ENCODE data around the gene WNK1. TPM values are rescaled to one million over a fixed set of nuclear protein-coding genes. Genes with fewer than 3 reads are reported as not detected.
"Not testable (repeated sequence)": the region's sequence is repeated elsewhere in the genome, so short reads cannot be mapped to it uniquely, and the experiment has no call there.

The WNK1 gene
- total RNA-seq, 1 donor from 2014 or later, result 112 TPM

DNA sequence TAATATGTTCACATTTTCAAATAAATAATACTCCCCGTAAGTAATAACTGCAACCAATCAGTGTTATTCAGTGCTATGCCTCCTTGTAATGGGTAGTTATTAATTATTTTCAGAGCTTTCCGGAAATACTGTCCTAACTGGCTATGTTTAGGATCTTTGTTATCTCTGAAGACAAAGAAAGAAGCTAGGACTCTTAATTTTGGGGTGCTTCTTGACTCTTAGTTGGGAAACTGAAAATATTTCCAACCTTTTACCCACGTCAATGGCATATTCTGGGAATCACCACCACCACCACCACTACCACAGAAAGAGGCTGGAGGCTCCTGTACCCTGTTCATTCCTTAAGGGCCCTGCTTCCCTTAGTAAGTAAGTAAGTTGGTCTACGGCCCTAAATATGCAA is 158.0 kb downstream of the WNK1 start:
- no peak for DNase-seq (ENCODE audit: low read depth in 2 of 2)

DNA sequence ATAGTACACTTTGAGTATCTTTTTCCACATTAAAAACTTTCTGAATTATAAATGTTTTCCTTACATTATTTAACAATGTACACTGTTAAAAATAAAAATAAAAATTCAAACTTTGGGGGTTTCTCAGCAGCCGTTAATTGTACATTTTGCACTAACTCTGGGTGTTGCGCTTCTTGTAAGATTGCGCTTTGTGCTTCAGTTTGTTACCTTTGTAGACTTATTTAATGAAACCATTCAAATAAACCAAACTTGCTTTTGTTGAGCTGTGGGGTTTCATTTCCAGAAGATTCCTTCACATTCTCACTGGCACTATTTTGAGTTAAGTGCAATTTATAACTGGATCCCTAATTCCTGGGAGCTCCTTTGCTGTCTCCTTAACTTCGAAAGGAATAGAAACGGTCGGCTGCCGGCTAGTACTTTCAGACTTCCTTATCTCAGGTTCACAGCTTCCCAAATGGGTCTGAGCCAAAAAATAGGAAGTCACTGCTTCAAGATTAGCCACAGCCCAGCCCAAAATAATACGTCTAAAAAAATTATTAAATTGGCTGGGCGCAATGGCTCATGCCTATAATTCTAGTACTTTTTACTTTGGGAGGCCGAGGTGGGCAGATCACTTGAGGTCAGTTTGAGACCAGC is 158.9 kb downstream of the WNK1 start:
- peak in 1 of 2 donors; percentile 71 for DNase-seq (ENCODE audit: low read depth in 2 of 2)

DNA sequence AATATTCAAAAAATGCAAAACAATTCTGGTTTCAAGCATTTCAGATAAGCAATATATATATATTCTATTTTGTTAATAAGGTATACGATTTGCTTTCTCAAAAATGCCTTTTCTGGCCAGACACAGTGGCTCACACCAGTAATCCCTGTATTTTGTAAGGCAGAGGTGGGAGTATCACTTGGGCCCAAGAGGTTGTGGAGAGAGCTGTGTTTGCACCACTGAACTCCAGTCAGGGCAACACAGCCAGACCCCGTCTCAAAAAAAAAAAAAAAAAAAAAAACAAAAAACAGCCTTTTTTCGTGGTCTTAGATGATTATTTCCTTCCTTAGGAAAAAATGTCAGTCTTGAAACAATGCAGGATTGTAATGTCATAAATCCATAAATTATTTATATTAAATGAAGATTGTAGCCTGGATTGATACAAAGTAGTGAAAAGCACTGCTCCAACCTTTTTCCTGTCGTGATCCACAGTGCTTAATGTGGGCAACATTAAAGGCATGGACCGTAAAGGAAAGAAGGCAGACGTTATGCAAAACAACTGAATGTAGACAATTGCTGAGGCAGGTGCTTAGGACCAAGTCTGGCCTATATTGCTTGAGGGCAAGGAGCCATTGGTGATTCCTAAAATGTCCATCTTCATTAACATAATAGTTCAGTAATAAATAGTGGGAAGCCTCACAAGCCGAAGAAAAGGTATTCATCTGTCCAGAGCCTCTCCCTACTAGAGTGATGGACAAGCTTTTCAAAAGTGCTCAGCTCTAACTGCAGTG is 160.3 kb downstream of the WNK1 start:
- no peak for DNase-seq (ENCODE audit: low read depth in 2 of 2)

DNA sequence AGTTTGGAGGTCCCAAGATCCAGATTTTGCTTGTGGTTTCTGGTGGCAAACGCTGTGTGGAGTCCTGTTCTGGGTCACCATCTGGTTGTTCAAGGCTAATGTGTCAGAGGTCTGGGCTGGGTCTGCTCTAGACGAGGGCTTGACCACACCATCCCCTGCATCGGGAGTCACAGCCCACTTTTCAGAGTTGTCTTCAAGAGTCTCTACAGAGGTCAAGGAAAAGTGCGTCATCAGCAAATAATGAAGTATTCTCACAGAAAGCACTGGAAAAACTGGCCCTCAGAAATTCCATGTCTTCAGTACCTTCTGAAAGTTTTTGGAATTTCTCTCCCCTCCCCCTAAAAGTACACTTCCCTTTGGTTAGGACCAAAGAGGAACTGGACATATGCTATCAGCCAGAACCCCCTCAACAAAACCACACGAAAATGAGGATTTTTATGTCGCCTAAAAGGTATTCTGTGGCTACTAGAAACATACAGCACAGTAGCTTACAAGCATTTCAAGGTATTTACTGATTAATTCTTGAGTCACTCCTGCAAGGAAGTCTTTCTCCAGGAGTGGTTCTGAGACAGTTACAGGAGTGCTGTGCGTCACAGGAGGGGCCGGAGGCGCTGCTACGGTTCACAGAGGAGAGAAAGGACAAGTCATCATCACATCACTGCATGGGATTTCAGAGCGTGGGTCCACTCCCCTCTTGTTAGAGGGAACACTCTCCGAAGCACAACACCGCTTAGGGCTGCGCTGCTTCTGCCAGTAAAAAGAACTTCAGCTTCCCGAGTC is 161.7 kb downstream of the WNK1 start:
- DNase-seq (ENCODE audit: low read depth in 2 of 2), result peak in 1 of 2 donors; percentile 75

DNA sequence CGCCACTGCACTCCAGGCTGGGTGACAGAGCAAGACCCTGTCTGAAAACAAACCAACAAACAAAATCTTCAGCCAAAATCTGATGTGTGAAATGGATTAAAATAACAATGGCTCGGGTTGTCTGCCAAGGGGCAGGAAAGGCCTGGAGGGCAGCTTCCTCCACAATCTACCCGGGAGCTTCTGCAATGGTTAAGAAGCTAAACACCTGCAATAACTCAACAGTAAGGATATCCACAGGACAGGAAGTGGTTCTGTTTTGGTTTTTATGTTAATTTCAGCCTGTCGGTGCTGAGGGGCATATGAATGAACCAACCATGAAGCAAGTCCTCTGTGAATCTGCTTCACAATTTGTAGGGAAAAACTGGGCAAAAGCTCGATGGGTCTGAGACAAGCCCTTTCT is 162.7 kb downstream of the WNK1 start:
- DNase-seq (ENCODE audit: low read depth in 2 of 2), result peak in 1 of 2 donors; percentile 49

DNA sequence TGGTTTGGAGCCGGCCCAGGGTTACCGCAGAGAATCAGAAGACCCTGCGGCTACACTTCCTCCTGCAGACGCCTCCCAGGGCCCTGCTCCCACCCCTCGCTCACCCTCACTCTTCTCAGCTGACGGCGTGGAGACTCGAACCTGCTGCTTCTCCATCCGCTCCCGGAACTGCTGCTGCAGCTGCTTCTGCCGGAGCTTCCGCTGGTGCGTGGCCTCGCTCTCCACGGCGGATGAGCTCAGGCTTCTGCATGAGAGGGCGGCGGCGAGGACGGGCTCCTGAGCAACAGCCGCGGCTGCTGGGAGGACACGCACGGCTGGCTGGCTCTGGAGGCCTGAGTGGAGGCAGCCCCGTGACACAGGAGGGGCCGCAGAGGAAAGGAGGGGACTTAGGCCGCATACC is 163.9 kb downstream of the WNK1 start:
- no peak for DNase-seq (ENCODE audit: low read depth in 2 of 2)

DNA sequence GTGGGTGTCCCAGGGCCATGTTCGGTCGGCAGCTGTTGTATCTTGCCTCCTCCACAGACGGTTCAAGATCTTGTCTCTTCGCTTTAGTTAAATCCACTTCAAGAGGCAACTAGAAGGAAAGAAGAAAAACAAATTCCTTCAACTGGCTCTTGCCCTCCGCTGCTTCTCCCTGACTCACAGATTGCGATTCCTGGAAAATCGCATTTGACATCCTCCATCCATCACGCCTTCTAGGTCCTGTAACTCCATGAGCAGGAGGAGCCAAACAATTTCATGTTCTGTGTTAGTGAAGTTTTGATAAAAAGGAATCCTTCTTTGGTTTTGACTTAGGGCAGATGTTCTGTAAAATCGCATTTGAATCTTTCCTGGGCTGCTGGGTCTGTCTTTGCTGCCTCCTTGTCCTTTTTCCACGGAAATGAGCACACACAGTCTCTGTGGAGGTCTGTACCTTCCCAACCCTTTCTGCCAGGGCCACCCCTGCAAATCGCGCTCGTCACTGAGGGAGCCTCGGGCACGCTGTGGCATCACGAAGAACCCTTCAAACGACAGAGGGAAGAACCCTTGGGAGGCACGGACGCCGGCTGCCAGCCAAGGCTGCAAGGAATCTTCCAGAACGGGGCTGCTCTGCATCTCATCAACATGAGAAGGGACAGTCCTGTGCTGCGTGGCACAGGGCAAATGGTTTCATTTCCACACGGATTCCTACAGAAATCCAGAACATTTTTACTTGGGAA is 164.5 kb downstream of the WNK1 start:
- no peak for DNase-seq (ENCODE audit: low read depth in 2 of 2)

DNA sequence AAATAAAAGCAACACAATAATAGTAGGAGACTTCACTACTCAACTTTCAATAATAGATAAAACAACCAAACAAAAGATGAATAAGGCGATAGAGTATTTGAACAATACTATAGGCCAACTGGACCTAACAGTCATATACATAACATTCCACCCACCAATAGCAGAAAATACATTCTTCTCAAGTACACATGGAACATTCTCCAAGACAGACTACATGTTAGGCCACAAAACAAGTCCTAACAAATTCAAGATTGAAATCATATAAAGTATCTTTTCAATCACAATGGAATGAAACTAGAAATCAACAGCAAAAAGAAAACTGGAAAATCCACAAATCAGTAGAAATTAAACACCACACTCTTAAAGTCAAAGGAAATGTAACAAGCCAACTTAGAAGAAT is 168.3 kb downstream of the WNK1 start:
- DNase-seq (ENCODE audit: low read depth in 2 of 2), result no peak

DNA sequence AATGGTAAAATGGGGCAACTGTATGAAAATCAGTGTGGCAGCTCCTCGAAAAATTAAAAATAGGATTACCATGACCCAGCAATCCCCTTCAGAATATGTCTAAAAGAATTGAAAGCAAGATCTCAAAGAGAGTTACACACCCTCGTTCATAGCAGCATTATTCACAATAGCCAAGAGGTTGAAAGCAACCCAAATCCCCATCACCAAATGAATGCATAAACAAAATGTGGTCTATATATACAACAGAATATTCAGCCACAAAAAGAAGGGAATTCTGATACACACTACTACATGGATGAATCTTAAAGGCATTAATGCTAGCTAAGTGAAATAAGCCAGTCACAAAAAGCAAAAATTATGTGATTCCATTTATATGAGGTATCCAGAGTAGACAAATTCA is 169.9 kb downstream of the WNK1 start:
- DNase-seq (ENCODE audit: low read depth in 2 of 2), result no peak

DNA sequence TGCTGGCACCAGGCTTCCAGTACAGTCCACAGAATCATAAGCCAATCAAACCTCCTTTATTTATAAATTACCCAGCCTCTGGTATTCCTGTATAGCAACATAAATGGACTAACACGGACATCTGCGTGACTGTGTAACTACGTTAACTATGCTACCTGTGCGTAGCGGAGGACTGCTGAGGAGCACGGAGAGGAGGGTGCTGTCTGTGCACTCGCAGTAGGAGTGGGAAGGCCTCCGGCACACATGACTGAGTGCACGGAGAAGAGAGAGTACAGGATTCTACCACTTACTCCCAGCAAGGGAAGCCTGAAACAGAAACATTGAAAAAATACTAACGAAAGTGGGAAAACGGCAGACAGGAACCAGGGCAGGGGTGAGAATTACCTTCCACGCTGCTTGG is 174.3 kb downstream of the WNK1 start:
- DNase-seq (ENCODE audit: low read depth in 2 of 2), result no peak

DNA sequence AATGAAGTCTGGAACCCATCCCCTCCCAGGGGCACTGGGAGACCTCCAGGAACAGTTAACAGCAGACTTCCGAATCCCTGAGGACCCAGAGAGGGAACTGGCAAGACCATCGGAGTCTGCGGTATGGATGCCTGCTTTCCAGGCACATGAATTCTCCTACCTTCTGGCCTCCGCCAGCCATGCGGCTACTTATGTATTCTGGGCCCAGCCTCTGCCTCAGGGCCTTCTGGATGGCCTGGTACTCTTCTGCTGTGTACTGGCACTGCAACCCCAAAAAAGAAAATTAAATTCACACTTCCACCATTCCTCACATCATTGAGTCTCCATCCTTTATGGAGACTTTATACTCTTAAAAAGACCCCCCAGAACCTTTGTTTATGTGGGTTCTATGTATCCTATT is 178.7 kb downstream of the WNK1 start:
- no peak for DNase-seq (ENCODE audit: low read depth in 2 of 2)

DNA sequence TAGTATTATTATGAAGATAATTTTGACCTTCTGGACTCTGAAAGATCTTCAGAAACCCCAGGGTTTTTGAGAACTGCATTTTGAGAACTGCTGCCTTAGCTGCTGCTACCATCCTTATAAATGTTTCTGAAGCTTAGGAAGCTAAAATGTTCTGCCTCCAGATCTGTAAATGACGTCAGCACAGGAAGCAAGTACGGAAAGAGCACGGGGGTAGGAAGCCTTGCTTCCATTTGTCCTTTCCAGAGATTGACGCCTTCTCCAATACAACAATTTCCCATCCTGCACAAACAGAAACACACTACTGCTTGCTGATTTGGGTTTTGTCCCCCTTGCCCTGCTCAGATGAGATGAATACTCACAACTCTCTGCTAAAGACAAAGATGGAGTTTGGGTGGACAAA is 179.2 kb downstream of the WNK1 start:
- peak in 1 of 2 donors; percentile 50 for DNase-seq (ENCODE audit: low read depth in 2 of 2)

DNA sequence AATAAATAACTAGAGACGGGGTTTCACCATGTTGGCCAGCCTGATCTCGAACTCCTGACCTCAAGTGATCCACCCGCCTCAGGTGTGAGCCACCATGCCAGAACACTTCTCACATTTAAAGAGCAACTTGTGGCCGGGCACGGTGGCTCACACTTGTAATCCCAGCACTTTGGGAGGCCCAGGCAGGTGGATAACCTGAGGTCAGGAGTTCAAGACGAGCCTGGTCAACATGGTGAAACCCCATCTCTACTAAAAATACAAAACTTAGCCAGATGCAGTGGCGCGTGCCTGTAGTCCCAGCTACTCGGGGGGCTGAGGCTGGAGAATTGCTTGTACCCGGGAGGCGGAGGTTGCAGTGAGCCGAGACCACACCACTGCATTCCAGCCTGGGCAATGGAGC is 183.5 kb downstream of the WNK1 start:
- not testable (repeated sequence) for DNase-seq (ENCODE audit: low read depth in 2 of 2)

DNA sequence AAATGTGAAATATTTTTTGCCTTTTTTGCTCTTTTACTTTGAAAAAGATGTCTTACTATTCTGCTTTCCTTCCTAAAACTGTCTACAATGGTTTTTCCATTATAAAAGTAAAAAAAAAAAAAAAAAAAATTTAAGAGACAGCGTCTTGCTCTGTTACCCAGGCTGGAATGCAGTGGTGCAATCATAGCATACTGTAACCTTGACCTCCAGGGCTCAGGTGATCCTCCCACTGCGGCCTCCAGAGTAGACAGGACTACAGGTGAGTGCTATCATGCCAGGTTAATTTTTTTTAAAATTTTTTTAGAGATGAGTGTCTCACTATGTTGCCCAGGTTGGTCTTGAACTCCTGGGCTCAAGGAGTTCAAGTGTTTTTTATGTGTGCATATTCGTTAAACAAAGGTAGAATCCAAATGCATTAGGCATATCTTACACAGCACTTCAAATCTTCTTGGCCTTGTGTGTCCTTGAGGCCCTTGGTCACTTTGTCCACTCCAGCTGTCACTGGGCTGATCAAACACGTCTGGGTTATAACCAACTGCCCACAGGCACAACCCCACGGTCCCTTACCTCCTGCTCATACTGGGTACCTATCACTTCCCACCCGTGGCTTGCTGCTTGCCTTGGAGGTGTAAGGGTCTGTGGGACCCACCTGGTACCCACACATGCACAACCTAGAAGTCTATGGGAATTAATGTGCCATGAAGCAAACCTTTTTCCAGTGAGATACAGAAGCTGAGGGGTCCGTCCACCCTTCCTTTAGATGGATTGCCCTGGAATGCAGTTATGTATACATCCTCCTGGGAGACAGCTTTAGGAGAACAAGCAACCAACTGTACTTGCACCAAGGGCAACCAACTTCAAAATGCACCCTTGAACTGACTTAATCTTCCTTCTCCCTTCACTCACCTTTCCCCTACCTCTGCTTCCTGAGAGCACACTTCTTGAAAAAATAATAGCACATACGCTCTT is 184.3 kb downstream of the WNK1 start:
- DNase-seq (ENCODE audit: low read depth in 2 of 2), result no peak

DNA sequence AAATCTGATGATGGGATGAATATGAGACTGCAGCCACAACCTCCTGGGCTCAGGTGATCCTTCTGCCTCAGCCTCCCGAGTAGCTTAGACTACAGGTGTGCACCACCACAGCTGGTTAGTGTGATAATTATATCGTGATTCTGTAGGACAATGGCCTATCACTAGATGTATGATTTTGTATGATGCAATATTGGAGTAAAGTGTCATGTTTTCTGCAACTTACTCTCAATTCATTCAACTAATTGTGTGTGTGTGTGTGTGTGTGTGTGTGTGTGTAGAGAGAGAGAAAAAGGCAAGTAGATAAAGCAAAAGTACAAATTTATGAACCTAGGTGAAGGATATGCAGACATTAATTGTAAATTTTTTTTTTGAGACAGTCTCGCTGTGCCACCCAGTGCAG is 186.4 kb downstream of the WNK1 start:
- no peak for DNase-seq (ENCODE audit: low read depth in 2 of 2)

DNA sequence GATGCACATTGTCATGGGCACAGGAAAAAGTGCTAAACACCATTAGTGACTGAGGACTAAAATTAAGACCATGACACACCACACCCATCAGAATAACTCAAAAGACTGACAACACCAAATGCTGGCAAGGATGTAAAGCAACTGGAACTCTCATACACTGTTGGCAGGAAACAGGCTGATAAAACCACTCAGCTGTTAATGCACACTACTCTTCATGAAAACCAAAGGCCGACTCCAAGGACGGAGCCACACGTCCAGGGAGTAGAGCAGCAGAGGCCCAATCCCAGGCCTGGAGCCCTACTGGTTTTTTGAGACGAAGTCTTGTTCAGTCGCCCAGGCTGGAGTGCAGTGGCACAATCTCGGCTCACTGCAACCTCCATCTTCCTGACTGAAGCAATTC is 190.7 kb downstream of the WNK1 start:
- DNase-seq (ENCODE audit: low read depth in 2 of 2), result no peak

DNA sequence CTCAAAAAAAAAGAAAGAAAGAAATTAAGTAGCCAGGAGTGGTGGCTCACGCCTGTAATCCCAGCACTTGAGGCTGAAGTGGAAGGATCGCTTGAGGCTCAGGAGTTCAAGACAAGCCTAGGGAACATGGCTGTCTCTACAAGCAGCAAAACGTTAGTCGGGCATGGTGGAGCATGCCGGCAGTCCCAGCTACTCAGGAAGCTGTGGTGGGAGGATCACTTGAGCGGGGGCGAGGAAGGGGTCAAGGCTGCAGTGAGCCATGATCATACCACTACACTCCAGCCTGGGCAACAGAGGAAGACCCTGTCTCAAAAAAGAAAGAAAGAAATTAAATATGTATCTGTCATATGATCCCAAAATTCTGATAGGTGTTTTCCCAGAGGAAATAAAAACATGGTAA is 191.8 kb downstream of the WNK1 start:
- peak in 1 of 2 donors; percentile 28 for DNase-seq (ENCODE audit: low read depth in 2 of 2)

DNA sequence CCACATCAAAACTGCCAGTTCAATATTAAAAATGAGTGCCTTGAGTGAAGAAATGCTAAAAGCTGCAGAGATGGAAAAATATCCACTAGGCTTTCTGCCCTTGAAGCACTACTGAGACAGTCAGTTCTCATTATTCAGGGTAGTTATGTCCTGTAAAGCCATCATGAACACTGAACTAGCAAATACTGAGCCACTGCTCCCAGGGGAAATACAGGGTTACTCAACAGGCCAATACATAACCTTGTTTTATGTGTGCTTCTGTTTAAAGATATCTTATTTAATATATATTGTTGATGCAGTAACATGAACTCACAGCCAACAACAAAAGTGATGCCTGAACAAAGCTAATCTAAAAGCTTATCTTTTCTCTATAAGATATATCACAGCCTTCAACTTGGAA is 193.8 kb downstream of the WNK1 start:
- no peak for DNase-seq (ENCODE audit: low read depth in 2 of 2)

DNA sequence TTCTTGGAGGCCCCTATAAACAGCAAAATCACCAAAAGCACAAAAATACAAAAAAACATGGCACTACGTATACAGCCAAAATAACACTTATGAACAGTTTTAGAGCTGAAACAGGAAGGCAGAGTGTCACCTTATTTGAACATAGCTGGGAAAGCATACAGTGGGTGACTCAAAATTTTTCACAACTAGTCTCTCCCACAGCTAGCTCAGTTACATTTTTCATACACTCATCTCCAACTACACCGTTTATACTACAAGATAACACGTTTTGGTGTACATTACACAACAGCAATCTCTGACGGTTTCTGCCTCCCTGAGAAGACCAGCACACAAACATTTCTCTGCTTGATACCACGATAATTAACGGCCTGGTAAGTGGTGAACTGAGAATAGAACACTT is 194.3 kb downstream of the WNK1 start:
- no peak for DNase-seq (ENCODE audit: low read depth in 2 of 2)

DNA sequence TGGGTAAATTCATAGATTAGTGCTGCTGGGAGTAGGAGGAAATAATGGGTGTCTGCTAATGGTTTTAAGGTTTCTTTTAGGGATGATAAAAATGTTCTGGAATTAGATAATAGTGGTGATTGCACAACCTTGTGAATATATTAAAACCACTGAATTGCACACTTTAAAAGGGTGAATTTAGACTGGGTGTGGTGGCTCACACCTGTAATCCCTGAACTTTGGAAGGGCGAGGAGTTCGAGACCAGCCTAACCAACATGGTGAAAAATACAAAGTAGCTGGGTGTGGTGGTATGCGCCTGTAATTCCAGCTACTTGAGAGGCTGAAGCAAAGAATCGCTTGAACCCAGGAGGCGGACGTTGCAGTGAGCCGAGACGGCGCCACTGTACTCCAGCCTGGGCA is 195.9 kb downstream of the WNK1 start:
- DNase-seq (ENCODE audit: low read depth in 2 of 2), result no peak
